GM10248 (cell line): ENCODE measurements around the gene LEPR.
"Not testable (repeated sequence)": the region's sequence is repeated elsewhere in the genome, so short reads cannot be mapped to it uniquely, and the experiment has no call there.

ENCODE experiments used
- CTCF ChIA-PET: fragments of 300-600 bp; sonication (Branson Sonifier 250); formaldehyde crosslinking; extraction: SDS; loops from one replicate; lab custom pipeline; 2021; ENCODE audit warnings: antibody characterized with exemption; lab: Yijun Ruan, JAX
- POLR2A ChIA-PET: fragments of 350-650 bp; sonication (Branson Sonifier 250); formaldehyde crosslinking; extraction: SDS; loops from one replicate; lab custom pipeline; 2020; ENCODE audit warnings: antibody characterized with exemption; lab: Yijun Ruan, JAX
- DNase-seq: peaks from one replicate; pipeline ENCODE4 v3.0.0; 2012; ENCODE audit errors: extremely low spot score
- CTCF ChIP-seq: IDR thresholded peaks from 2 replicates; pipeline ENCODE4 v1.5.1; 2012; ENCODE audit warnings: mild to moderate bottlenecking, low read depth; ENCODE audit errors: extremely low read depth, missing control alignments, control extremely low read depth

Gene LEPR

DNA sequence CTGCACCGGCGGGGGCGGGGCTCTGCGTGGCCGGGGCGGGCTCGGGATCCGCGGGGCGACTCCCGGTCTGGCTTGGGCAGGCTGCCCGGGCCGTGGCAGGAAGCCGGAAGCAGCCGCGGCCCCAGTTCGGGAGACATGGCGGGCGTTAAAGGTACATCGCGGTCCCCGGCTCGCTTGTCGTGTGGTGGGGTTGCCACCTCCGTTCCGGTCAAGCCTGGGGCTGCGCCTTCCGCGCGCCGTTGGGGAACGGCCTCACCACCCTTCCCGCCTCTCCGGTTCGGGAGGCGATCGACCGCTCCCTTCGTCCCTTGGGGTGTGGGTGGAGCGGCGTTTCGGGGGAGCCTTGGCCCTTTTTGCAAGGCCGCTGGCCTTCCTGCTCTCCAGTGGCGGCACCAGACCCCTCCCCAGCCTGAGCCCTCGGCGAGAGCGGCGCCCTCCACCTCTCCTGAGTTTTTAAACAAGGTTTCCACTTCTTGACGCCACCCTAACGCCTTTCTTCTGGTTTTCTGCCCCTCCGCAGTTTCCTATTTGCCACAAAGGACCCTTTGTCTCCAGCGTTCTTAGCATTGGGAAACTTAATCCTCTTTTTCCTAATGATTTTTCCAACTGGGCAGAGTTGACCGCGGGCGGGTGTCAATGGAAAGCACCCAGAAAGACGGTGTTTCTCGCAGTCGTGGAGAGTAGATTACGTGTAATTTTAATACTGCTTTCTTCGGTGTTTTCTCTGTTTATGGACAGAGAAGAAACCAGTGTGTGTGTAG lies at the start of gene LEPR, which contains the start of gene LEPROT:
Gene LEPR (plus strand): TSS at position 79 of the 761 bp plus-strand sequence. CDS start 144,898 bp downstream, outside the sequence.
Gene LEPROT (plus strand): TSS at position 79 of the 761 bp plus-strand sequence. CDS start 57 bp downstream, at position 136.
- DNase-seq, result no peak
- ChIA-PET CTCF (interaction anchor here (0.8 to 2.1 kb wide), 6 partner anchors 9 to 39 kb away, joined by 3 to 7 read pairs (median 5); no protein-coding TSS in a partner anchor), POLR2A (interaction anchor here (0.7 kb wide), 1 partner anchor 9 kb away, joined by 3 read pairs; no protein-coding TSS in a partner anchor)
- TF ChIP-seq CTCF, result no peak

DNA sequence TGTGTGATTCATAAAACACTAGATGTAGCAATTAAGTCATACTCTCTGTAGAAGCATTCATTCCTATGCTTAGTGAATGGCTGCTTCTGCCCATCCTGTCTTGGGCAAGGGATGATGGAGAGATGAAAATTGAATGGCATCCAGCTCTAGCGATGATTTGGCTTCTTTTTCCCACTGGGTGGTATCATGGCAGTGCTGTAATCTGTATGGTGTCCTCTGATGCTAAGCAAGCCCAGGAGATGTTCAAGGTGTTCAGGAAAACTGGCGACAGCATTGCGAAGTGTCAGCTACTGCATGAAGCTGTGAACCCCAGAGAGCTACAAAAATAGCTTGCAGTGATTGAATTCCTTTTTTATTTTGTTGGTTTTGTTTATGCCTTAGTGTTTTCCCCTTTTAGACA lies 48.9 kb upstream of the LEPR start:
- DNase-seq, result no peak
- CTCF ChIA-PET, result interaction anchor here (1.0 to 1.8 kb wide), 4 partner anchors 10 to 27 kb away, joined by 3 to 7 read pairs (median 4); no protein-coding TSS in a partner anchor
- POLR2A ChIA-PET, result no interaction called here
- no peak for TF ChIP-seq CTCF

GRCh38 chr1:65372557-65372956 lies 47.9 kb upstream of the LEPR start:
- CTCF ChIA-PET, result interaction anchor here (1.8 kb wide), 1 partner anchor 11 kb away, joined by 7 read pairs; no protein-coding TSS in a partner anchor
- DNase-seq, result no peak
- no peak for TF ChIP-seq CTCF
- POLR2A ChIA-PET, result no interaction called here

- ChIA-PET CTCF (no interaction called here), POLR2A (no interaction called here)
- DNase-seq, result no peak
- TF ChIP-seq CTCF, result no peak
These were observed 42.8 kb upstream of the LEPR start for GRCh38 chr1:65377496-65378246.

DNA sequence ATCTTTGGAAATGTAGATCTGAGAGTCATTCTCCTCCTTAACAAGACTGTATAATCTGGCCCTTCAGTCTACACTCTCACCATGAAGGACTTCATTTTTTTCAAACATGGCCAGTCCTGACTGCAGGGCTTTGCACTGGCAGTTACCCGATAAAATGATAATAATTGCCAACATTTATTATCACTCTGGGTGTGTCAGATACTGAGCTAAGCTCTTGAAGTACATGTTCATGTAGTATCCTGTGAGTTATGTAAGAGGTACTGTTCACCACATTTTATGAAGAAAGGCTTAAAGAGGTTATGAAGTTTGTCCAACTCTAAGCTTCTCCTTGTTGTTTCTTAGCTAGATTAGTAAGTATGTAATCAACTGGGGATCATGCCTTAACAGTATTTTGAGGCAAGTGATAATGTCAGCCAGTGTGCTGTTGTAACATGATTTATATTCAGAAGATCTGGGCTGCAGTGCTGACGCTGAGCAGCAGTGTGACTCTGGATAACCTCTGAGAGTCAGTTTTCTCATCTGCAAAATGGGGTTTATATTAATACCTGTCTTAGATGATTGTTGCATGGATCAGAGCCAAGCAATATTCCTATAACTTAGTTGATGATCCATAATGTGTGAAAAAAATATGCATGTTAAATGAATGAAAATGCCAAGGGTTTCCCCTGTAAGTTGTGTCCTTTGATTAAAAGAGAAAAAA lies 42.1 kb upstream of the LEPR start:
- POLR2A ChIA-PET, result no interaction called here
- CTCF ChIA-PET, result interaction anchor here (0.6 kb wide), 1 partner anchor 17 kb away, joined by 3 read pairs; no protein-coding TSS in a partner anchor

DNA sequence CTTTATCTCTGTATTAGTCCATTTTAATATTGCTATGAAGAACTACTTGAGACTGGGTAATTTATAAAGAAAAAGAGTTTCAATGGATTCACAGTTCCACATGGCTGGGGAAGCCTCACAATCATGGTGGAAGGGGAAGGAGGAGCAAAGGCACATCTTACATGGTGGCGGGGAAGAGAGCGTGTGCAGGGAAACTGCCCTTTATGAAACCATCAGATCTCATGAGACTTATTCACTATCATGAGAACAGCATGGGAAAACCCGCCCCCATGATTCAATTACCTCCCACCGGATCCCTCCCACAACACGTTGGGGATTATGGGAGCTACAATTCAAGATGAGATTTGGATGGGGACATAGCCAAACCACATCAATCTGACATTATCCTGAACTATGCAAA lies 36.0 kb upstream of the LEPR start:
- CTCF ChIA-PET, result interaction anchor here (1.7 kb wide), 1 partner anchor 21 kb away, joined by 4 read pairs; no protein-coding TSS in a partner anchor
- POLR2A ChIA-PET, DNase-seq: not testable (repeated sequence)

More for the DNA sequence above, 42.1 kb upstream of the LEPR start:
- TF ChIP-seq CTCF, result no peak
- DNase-seq, result no peak
